DOHH2 (cell line): ENCODE measurements around the gene HINFP.

Source experiments
- H3F3A ChIP-seq: fragments of 200-600 bp; sonication (generic), shearing (Covaris generic); 2 replicates; pipeline ENCODE4 v1.6.0; 2016; ENCODE audit warnings: antibody characterized with exemption, mild to moderate bottlenecking; ENCODE audit not compliant: control insufficient read depth, insufficient read depth
- H3K27ac ChIP-seq: fragments of 200-600 bp; sonication (generic); 2 replicates; pipeline ENCODE4 v1.5.1; 2014; ENCODE audit warnings: low read depth, mild to moderate bottlenecking, low read length, moderate library complexity
- H3K27me3 ChIP-seq: fragments of 200-600 bp; sonication (generic); 2 replicates; pipeline ENCODE4 v1.6.1; 2014; ENCODE audit warnings: mild to moderate bottlenecking, low read length, mixed read lengths; ENCODE audit not compliant: control insufficient read depth
- H3K36me3 ChIP-seq: fragments of 200-600 bp; sonication (generic); 2 replicates; pipeline ENCODE4 v1.6.1; 2014; ENCODE audit warnings: mild to moderate bottlenecking, low read length, moderate library complexity, mixed read lengths; ENCODE audit not compliant: control insufficient read depth
- H3K4me1 ChIP-seq: fragments of 200-600 bp; sonication (generic); 2 replicates; pipeline ENCODE4 v1.6.1; 2014; ENCODE audit warnings: mild to moderate bottlenecking, low read length, mixed read lengths; ENCODE audit not compliant: control insufficient read depth
- H3K4me2 ChIP-seq: fragments of 200-600 bp; sonication (generic); 2 replicates; pipeline ENCODE4 v1.6.0; 2014; ENCODE audit warnings: mild to moderate bottlenecking, low read length, moderate library complexity
- H3K4me3 ChIP-seq: fragments of 200-600 bp; sonication (generic); 2 replicates; pipeline ENCODE4 v1.5.1; 2014; ENCODE audit warnings: mild to moderate bottlenecking, low read length, mixed read lengths
- H3K79me2 ChIP-seq: fragments of 200-600 bp; sonication (generic); 2 replicates; pipeline ENCODE4 v1.6.1; 2014; ENCODE audit warnings: mild to moderate bottlenecking, low read length, mixed read lengths; ENCODE audit not compliant: control insufficient read depth
- H3K9me2 ChIP-seq: fragments of 200-600 bp; sonication (generic); replicated peaks from 2 replicates; pipeline ENCODE4 v1.6.1; 2014; ENCODE audit warnings: mild to moderate bottlenecking, low read length, mixed read lengths; ENCODE audit not compliant: control insufficient read depth
- H3K9me3 ChIP-seq: fragments of 200-600 bp; sonication (generic); 2 replicates; pipeline ENCODE4 v1.6.1; 2014; ENCODE audit warnings: antibody characterized with exemption, low read length, mixed read lengths; ENCODE audit not compliant: control insufficient read depth, insufficient read depth
- H4K20me1 ChIP-seq: fragments of 200-600 bp; sonication (generic); 2 replicates; pipeline ENCODE4 v1.6.0; 2014; ENCODE audit warnings: low read depth, mild to moderate bottlenecking, antibody characterized with exemption, low read length, moderate library complexity; ENCODE audit not compliant: control insufficient read depth, insufficient read depth
- EZH2phosphoT487 ChIP-seq: fragments of 200-600 bp; sonication (generic); IDR thresholded peaks from 2 replicates; pipeline ENCODE4 v1.6.1; 2017; ENCODE audit warnings: borderline replicate concordance, mild to moderate bottlenecking, antibody characterized with exemption, low read length, moderate library complexity, mixed read lengths
- TF ChIP-seq, protein P1 (sequence below): fragments of 200-600 bp; sonication (generic); IDR thresholded peaks from one replicate; pipeline ENCODE4 v1.5.1; 2014; ENCODE audit warnings: antibody characterized with exemption, mild to moderate bottlenecking, low read depth, low read length; ENCODE audit not compliant: poor library complexity, severe bottlenecking

Gene HINFP

DNA sequence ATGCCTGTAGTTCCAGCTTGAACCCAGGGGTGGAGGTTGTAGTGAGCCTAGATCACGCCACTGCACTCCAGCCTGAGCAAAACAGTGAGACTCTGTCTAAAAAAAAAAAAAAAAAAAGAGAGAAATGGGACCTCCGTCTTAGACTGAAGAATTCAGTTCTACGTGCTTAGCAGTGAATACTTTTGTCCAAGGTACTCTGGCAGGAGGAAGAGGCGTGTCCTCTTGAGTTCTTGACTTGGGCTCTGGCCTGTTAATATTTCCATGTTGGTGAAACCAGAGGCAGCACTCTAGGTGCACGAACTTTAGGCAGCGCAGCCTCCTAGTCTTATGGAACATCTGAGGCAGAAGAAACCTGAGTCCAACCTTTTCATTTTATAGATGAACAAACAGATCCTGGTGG is 34.3 kb upstream of the HINFP start:
- Histone ChIP-seq H3F3A (peaks cover 25% of the 10 kb centered on the region), H3K79me2 (peaks cover 25% of the 10 kb centered on the region), H3K4me1 (peaks cover 51% of the 10 kb centered on the region), H3K9me2 (no peaks in the 10 kb centered on the region), H3K4me3 (no peak overlapping the region), H3K36me3 (peaks cover 22% of the 10 kb centered on the region), H3K9me3 (no peaks in the 10 kb centered on the region), H3K27ac (no peak overlapping the region), H3K27me3 (no peaks in the 10 kb centered on the region), H4K20me1 (0 out of 2 replicates have a peak, but pooled peaks cover 4% of the 10 kb centered on the region), H3K4me2 (no peak overlapping the region)
- TF ChIP-seq, protein P1, sequence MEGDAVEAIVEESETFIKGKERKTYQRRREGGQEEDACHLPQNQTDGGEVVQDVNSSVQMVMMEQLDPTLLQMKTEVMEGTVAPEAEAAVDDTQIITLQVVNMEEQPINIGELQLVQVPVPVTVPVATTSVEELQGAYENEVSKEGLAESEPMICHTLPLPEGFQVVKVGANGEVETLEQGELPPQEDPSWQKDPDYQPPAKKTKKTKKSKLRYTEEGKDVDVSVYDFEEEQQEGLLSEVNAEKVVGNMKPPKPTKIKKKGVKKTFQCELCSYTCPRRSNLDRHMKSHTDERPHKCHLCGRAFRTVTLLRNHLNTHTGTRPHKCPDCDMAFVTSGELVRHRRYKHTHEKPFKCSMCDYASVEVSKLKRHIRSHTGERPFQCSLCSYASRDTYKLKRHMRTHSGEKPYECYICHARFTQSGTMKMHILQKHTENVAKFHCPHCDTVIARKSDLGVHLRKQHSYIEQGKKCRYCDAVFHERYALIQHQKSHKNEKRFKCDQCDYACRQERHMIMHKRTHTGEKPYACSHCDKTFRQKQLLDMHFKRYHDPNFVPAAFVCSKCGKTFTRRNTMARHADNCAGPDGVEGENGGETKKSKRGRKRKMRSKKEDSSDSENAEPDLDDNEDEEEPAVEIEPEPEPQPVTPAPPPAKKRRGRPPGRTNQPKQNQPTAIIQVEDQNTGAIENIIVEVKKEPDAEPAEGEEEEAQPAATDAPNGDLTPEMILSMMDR, result no peak
- no peak for TF ChIP-seq EZH2phosphoT487

DNA sequence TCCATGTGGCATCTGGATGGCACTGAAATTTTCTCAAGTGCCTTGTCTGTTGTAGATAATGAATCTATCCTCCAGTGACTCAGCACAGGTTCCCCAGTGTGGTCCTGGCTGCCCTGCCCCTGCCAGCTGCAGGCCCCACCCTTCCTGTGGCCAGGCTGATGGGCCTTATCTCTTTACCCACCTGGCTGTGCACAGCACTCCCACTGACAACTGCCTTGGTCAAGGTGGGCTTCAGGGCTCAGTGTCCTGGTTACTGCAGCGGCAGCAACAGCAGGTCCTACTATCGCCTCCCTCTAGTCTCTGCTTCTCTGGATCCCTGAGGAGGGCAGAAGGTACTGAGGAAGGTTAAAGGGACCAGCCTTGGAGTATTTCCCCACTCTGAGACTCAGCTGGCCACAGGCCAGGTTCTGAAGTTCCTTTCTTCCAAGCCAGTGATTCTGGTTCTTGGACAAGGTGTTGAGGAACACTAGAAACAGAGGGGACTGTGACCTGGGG is 33.6 kb upstream of the HINFP start:
- H3K4me1 ChIP-seq, result peaks cover 58% of the 10 kb centered on the region
- H3K27ac ChIP-seq, result no peak overlapping the region
- H4K20me1 ChIP-seq, result peaks cover 4% of the 10 kb centered on the region; the same call in 1 of the 2 replicates
- peaks cover 32% of the 10 kb centered on the region for H3K79me2 ChIP-seq
- no peaks in the 10 kb centered on the region for H3K9me3 ChIP-seq
- no peak overlapping the region for H3K4me2 ChIP-seq
- no peaks in the 10 kb centered on the region for H3K27me3 ChIP-seq
- TF ChIP-seq EZH2phosphoT487, result no peak
- TF ChIP-seq, protein P1, result no peak
- no peaks in the 10 kb centered on the region for H3K9me2 ChIP-seq
- H3K4me3 ChIP-seq, result no peak overlapping the region
- H3F3A ChIP-seq, result peaks cover 31% of the 10 kb centered on the region
- H3K36me3 ChIP-seq, result peaks cover 28% of the 10 kb centered on the region

DNA sequence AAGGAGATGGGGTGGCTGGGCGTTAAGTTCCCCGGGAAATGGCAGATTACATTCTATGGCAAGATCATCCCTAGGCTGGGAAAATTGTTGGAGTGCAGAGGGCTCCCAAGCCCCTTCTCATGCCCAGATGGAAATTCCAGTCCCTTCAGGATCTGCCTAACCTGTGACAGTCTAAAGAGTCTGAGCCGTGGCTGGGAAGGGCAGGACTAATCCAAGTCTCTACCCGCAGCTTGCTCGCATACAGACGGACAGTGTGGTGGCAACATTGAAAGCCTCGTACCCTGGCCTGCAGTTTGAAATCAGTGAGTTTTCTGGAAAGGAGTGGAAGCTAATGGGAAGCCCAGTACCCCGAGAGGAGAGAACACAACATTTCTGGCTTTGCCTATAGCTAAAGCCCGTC is 33.0 kb upstream of the HINFP start:
- H3K79me2 ChIP-seq, result peaks cover 38% of the 10 kb centered on the region
- peaks cover 38% of the 10 kb centered on the region for H3F3A ChIP-seq
- no peaks in the 10 kb centered on the region for H3K9me3 ChIP-seq
- no peaks in the 10 kb centered on the region for H3K9me2 ChIP-seq
- peaks cover 64% of the 10 kb centered on the region for H3K4me1 ChIP-seq
- peaks cover 34% of the 10 kb centered on the region for H3K36me3 ChIP-seq
- H3K4me2 ChIP-seq, result no peak overlapping the region
- no peak overlapping the region for H3K4me3 ChIP-seq
- TF ChIP-seq, protein P1, result no peak
- TF ChIP-seq EZH2phosphoT487, result no peak
- H3K27ac ChIP-seq, result no peak overlapping the region
- H3K27me3 ChIP-seq, result no peaks in the 10 kb centered on the region
- peaks cover 10% of the 10 kb centered on the region for H4K20me1 ChIP-seq

DNA sequence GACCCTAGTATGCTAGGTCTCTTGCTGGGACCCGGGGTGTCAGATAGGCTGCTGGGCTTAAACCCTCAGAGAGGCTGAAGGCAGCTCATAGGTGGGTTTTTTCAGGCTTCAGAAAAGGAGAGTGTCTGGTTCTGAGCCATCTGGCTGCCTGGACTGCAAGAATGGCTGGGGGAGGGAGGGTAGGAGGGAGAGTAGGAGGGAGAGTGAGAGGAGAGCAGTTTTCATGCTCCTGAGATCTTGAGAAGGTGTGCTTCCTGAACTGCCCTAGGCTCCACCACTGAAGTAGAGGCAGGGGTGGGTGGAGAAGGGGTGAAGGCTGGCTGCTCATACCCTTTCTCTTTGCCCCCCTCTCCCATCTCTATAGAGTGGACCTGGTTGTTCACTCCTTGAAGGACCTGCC is 32.1 kb upstream of the HINFP start:
- Histone ChIP-seq H3K4me2 (no peak overlapping the region), H3K9me2 (no peaks in the 10 kb centered on the region), H3K79me2 (peaks cover 47% of the 10 kb centered on the region), H3K4me3 (no peak overlapping the region), H3K4me1 (peaks cover 64% of the 10 kb centered on the region), H4K20me1 (peaks cover 17% of the 10 kb centered on the region), H3K27ac (no peak overlapping the region), H3K36me3 (peaks cover 44% of the 10 kb centered on the region), H3K27me3 (no peaks in the 10 kb centered on the region), H3K9me3 (no peaks in the 10 kb centered on the region), H3F3A (peaks cover 46% of the 10 kb centered on the region)
- no peak for TF ChIP-seq EZH2phosphoT487
- TF ChIP-seq, protein P1, result no peak
